ENCODE measurements around the gene AMBRA1.

The AMBRA1 gene

DNA sequence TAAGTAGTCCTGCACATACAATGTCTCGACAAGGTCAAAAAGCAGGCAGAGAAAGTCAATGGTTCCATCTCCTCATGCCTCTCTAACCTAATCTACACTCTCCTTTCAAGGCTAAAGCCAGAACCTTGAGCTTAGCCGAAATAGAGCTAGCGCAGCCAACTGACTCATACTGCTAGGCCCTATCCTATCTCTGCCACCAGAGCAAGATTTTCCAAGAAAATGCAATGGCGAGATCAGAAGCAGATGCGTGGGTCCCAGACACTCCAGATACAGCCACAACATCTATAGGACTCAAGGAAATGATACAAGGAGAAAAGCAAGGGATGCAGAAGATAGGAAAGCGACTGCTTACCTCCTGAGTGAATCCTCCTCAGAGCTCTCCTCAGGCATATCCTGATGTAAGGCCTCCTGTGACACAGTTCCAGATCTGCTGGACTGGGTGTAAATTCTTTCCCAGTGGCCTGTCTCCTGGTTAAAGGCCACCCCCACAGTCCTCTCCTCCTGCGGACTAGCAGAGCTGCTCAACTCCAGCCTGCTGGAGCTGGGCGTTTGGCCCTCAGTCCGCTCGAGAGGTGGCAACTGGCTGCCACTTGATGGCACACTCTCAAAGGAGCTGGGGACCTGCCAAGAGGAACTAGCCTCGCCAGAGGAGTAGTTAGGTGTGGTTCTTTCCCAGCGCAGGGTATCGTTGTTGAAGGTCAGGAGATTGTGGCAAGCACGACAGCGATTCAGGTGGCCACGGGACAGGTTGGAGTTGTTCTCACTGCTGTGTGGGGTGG, 52.0 kb downstream of the AMBRA1 start:
- intact Hi-C loops (cut with DNase I) = loop anchor here (10.0 kb wide), 1 partner anchor 53 kb away; the partner anchor contains the start of gene AMBRA1

DNA sequence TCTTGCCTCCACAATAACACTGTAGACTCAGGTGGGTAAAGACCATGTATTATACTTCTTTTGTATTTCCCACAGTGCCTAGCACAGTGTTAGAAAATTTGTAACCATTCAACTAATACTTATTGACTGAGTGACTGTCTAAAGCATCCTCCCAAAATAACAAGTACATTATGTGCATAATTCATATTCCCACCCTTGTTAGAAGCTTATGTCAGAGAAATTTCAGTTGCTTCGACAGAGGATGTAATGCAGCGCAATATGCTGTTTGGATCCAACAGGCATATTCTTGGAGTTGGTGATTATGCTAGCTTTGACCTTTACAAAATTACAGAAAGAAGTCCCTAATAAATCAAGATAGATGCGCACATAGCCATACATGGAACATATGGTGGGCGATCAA, 53.0 kb downstream of the AMBRA1 start:
- intact Hi-C loops (cut with DNase I) = loop anchor here (10.0 kb wide), 1 partner anchor 54 kb away; the partner anchor contains the start of gene AMBRA1
- DNase-seq = no peak

More for the DNA sequence above, 52.0 kb downstream of the AMBRA1 start:
- DNase-seq = peak; percentile 13 to 90 (median 50)

DNA sequence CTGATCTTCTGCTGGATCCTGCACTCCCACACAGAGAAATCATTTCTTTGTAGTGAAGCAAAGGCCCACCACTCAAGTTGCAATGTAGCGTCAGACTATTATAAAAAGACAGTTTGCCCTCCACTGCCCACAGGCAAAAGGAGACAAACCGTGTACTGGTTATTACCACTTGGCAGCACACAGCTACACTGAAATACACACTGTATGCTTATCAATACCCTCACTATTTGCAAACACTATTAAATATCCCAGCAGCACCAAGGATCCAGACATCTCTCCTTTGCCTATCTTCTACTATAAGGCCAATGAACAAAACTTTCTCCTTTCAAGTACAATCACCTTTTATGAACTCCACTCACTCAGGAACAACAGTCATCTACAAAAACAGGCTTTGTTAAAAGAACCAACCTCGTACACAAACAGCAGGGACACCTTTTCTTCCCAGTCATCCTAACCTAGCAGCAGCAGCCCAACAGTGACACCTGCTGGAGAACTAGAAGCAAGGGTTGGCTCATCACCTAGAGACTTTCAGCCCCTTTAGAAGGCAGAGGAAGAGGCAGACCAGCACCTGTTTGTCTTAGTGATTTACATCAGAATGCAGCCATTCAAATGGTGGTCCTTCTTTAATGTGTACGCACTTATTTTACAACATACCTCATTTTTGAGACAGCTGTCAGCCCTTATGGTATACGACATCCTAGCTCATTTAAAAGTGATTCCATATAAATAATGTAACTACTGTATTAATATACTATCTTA, 56.1 kb downstream of the AMBRA1 start:
- DNase-seq = peak in 8 of 10 donors; percentile 34 to 93 (median 58)
- intact Hi-C loops (cut with DNase I) = loop anchor here (2.0 kb wide), 1 partner anchor 149 kb away; no protein-coding TSS in a partner anchor

DNA sequence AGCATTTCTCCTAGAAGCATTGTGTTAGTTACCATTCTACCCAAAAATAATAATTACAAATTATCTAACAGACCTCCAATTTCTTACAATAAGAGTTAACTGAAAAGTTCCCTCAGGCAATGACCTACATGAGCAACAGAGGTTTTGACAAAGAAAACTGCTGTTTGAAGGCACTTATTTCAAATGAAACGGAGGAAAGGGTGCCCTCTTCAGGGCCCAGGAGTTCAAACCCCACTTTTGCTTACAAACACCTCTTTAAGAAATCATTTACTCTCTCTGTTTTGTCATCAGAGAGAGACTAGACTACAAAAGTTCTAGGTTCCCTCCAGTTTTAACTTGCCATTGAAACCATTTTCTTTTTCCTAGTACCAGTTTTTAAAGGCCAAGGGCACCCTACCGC, 56.7 kb downstream of the AMBRA1 start:
- intact Hi-C loops (cut with DNase I) = no loop called here
- DNase-seq = no peak

DNA sequence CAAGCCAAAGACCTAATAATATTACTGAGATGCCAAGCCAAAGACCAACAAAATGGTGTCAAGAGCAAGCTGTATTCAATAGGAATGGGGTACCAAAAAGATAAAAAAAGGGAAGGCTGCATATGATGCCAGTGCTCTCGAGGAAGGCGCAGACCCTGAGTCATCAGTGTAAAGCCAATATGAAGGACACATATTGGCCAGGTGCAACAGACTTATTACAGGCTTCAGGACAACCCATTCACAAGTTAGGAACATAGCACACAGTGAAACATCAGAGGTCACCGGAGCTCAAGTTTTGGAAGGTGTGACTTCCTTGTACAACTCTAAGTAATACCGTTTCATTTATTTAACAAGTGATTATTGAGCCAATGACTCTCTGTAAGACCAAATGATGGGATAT, 58.1 kb downstream of the AMBRA1 start:
- intact Hi-C loops (cut with DNase I) = no loop called here
- no peak for DNase-seq

DNA sequence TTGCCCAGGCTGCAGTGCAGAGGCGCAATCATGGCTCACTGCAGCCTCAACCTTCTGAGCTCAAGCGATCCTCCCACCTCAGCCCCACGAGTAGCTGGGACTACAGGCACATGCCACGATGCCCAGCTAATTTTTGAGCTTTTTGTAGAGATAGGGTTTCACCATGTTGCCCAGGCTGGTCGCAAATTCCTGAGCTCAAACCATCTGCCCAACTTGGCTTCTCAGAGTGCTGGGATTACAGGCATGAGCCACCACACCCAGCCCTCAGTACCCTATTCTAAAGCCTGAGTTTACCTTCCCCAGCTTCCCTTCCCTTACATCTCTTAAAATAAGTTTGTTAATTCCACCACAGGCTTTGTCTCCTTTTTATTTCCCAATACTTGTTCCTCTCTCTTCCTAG, 59.1 kb downstream of the AMBRA1 start:
- DNase-seq = no peak
- intact Hi-C loops (cut with DNase I) = no loop called here

DNA sequence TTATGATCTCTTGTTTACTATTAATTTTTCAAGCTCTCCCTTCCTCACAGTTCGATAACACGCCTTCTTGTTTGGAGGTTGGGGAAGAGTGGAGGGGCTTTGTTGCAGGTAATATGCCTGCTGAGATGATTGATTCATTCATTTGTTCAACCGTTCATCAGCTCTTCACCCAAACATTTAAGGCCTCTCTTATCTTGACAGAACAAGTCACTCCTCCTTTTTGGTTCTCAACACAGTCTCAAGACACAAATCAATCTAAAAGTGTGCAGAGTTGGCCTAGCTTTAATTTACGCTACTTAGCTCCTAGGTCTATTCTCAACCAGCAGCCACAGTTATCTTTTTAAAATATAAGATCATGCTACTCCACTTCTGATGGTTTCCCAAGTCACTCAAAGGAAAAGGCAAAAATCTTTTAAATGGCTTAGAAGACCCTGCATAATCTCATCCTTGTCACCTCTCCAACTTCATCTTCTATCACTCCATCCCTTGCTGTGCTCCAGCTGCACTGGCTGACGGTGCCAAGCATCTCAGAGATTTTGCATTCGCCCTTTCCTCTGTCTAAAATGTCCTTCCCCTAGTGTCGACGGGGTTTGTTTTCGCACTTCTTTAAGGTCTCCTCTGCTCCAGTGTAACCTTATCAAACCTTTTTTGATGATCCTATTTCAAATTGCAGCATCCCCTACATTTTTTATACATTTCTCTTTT, 60.3 kb downstream of the AMBRA1 start:
- intact Hi-C loops (cut with DNase I) = no loop called here
- DNase-seq = no peak

DNA sequence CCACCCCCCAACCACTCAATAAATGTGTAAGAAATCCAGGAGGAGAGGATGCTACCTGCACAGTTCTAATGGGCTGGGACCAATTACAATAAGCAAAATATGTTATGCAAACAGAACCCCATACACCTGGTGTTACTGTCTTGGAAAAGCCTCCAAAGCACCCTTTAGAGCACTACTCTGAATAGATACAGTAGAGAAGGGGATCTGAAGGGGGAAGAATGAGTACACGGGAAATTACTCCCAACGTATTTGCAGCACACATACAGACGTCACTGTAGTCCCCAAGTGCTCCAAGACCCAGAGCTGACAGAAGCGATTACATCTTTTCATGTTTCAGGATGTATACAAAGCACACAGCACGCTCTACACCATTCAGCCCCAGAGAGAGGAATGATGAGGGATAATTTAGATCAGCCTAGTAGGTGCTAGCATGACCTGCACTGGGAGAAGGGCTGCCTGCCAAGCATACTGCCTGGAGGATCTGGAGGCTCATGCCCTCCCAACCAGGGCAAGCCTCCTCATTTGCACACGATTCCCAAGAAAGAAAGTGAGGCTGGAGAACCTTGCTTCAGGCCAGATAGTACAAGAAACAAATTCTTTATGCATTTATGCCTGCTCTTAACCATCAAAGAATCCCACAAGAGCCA, 63.8 kb downstream of the AMBRA1 start:
- DNase-seq = no peak
- intact Hi-C loops (cut with DNase I) = no loop called here

DNA sequence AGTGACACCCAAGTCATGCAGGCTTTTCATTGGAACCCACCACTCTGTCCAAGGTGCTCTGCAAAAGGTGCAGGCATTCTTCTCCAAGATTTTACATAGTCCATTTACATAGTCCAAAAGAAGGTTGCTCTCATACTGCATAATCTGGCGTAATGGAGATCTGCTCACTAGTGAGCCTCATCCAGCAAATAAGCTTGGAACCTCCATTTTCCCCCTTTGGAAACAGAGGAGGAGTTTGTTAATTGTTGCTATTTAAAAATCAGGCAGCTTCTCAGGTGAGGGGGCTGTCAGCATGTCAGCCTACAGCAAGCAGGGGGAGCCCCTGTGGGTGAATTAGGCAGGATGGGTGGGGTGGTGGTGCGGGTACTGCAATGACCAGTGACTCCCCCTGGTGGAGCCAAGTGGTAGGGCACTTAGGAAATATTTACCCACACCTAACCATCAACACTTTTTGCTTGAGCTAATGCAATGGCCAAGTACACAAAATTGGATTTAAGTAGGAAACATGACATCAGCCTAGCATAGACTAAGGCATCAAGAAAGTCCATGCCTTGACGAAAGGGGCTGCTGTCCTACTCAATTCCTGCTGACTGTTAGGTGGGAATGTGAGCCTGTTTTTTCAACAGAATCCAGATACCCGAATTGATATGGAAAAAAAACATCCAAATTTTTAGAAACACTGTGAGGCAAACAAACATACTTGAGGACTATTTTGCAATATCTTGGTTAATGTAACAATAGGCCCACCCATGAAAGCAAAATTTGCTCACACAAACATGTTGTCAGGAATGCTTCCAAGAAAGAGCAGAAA, 64.5 kb downstream of the AMBRA1 start:
- DNase-seq = peak in 7 of 10 donors; percentile 42 to 88 (median 57)
- intact Hi-C loops (cut with DNase I) = no loop called here

DNA sequence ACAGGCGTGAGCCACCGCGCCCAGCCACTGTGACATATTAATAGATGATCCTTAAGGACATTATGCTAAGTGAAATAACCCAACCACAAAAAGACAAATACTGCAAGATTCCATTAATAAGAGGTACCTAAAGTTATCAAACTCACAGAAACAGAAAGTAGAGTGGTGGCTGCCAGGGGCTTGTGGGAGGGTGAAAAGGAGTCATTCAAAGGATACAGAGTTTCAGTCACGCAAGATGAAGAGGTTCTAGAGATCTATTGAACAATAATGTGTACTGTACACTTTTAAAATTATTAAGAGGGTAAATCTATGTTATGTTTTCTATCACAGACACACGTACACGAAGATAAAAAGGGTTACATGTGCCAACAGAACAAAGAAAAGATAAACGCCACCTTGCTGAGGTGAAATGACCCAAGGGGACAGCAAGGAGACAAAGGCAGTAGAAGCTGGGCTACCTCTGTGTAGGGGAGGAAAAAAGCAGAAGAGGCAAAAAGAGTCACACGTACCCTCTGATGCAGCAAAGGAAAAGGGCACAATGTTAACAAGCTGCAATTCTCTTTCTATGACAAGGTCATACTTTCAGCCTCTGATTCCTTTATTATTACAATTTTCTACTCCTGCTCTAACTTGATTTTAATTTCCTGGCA, 65.3 kb downstream of the AMBRA1 start:
- intact Hi-C loops (cut with DNase I) = no loop called here
- DNase-seq = no peak

DNA sequence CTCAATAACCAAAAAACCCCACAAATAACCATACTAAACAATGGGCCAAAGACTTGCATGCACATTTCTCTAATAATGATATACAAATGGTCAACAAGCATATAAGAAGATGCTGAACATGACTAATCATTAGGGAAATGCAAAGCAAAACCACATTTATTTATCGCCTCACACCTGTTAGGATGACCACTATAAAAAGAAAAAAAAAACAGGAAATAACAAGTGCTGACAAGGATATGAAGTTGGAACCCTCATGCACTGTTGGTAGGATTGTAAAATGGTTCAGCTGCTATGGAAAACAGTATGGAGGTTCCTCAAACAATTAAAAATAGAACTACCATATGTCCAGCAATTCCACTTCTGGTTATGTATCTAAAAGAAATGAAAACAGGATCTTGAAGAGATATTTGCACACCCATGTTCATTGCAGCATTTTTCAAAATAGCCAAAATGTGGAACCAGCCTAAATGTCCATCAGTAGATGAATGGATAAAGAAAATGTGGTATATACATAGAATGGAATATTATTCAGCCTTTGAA, 66.2 kb downstream of the AMBRA1 start:
- intact Hi-C loops (cut with DNase I) = no loop called here
- DNase-seq = no peak

DNA sequence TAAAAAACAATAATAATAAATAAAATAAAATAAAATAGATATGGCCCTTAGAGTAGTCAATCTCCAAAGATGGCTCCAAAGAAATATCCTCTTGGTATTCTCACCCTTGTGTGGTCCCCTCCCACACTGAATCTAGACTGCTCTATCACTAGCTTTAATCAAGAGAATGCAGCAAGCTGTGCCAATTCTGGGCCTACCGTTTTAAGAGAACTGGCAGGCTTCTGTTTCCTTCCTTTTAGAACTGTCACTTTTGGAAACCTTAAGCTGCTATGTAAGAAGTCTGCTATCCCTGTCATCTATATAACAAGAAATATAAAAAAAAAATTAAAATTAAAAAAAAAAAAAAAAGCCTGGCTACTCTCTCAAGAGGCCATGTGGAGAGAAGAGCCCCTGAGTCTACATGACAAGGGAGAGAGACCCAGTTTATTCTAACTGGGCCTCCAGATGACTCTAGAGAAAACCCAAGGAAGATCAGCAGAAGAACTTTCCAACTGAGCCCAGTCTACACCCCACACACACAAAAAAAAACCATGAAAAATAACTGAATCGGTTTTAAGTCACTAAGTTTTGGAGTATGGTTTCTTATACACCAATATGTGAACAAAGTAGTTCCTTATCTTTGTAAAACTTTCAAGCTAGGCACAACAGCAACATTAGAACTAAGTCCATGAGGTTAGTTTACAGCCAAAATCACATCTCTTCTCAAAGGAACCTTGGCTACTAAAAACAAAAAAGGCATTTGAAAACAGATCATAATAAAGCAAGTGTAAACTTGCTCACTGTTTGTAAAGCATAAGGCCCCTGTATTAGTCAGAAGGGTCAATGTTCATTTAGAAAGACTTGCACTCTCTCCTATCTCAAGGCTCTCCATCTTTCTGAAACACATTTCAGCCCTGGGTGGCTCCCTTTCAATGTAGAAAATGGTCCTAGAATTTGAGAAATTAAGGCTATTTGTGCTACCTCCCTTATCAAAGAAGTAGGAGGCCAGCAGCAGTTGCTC, 67.3 kb downstream of the AMBRA1 start:
- intact Hi-C loops (cut with DNase I) = no loop called here
- DNase-seq = no peak

DNA sequence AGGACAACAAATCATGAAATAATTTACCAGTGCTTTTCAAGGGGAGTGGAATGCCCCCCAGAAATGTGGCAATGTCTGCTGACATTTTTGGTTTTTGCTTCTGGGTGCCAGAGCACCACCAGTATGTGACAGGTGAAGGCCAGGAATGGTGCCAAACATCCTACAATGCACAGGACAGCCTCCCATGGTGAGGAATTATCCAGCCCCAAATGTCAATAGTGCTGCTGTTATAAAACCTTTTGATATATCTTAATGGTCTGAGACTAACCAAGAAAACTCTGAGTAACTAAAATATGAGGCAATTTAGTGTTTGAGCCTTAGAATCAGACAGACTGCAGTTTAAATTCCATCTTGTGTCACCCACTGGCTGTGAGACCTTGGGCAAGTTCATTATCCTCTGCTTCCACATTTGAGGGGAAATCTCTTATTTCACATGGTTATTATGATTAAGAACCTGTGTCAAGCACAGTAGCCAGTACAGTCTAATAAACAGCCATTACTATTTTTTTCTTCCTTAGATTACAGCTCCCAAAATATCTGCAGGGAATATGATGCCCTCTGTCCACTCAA, 69.5 kb downstream of the AMBRA1 start:
- intact Hi-C loops (cut with DNase I) = no loop called here

DNA sequence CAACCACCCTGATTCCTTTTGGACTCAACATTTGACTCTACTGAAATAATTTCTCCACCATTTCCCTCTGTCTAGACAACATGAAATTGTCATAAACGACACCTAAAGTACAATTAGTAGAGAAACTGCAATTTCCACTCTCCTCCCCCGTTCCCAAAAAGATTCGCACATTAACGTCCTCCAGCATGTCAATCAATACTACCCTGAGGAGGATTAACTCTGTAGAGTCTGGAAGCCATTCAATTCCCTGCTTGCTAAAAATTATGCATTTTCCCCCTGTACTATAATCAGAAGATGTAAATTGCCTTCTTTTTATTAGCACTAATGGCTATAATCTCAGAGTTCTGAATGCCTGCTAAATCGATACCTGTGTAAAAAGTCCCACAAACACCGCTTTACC, 70.5 kb downstream of the AMBRA1 start:
- DNase-seq = no peak
- intact Hi-C loops (cut with DNase I) = no loop called here

More for the DNA sequence above, 69.5 kb downstream of the AMBRA1 start:
- no peak for DNase-seq

DNA sequence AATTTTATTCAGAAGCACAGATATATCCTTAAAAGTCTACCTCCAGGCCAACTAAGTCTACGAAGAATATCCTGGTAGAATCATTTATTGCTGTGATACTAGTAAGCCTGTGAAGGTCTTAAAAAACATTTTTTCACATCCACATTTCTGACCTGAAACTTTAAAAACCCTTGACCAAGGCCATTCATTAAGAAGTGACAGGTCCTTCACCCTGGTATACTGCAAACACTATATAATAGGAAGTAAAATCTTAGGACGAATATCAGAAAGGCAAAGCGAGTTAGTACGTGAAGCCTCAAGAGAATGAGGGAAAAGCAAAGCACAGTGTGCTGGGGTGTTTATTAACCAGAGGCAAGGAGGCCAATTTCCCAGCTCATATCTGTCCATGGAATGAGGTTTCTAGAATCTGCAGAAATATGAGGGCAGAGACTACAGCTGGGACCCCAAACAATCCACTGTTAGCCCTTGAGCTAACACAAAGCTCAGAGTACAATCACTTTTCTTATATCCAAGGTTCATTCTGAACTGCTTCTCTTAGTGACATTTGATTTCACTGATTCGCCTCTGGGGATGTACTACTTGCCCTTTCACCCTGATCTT, 71.0 kb downstream of the AMBRA1 start:
- intact Hi-C loops (cut with DNase I) = no loop called here
- DNase-seq = no peak

DNA sequence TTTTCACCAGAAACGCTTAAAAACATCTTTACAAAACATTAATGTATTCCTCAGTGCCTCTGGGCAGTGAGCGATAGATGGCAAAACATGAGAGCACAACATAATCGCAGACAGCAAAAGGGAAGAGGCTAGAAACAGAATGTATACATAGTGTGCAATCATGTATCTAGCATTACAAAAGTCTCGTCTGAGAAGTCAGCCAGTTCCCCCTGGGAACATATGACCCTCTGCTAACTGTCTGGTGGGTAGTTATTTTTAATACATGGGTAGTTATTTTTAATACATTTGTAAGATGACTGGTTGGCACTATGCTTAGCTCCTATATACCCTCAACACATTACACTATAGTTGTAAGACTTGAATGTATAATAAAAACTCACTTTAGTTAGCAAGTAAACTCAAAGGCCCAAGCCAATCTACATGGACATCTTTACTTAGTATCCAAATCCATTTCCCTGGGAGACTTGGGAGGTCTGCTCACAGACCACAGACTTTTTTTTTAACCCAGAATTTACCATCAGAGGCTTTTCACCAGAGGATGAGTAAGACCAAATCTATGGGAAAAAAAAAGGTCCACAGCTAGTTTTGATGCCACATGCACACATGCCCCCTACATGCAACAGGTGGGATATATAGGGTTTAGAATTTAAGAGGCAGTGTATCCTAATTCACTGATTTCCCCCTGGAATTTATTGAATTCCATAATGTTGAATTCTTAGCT, 71.7 kb downstream of the AMBRA1 start:
- intact Hi-C loops (cut with DNase I) = no loop called here
- DNase-seq = no peak
